Tibial nerve (tissue), 4 donors: ENCODE data around the gene LIN7A. TPM values are rescaled to one million over a fixed set of nuclear protein-coding genes. Genes with fewer than 3 reads are reported as not detected.

Experiments used
- DNase-seq, 2 donors: peaks; one replicate each; pipeline ENCODE4 v3.0.0-alpha.2; 2019; ENCODE audit warnings: low spot score in 2 of 2
- H3K27ac ChIP-seq, 4 donors: fragments of 200-600 bp; sonication (generic) in 3 of 4; one replicate each; pipeline ENCODE4 v1.5.1; 2017 to 2019; ENCODE audit warnings: mild to moderate bottlenecking in 1 of 4
- H3K27me3 ChIP-seq, 2 donors: fragments of 200-600 bp; sonication (generic) in 1 of 2; one replicate each; pipeline versions ENCODE4 v1.5.1 to v1.6.0; 2017 to 2019
- H3K36me3 ChIP-seq, 3 donors: fragments of 200-600 bp; sonication (generic); one replicate each; pipeline ENCODE4 v1.5.1; 2018 to 2019
- H3K4me1 ChIP-seq, 4 donors: fragments of 200-600 bp; sonication (generic) in 3 of 4; one replicate each; pipeline ENCODE4 v1.5.1; 2017 to 2019
- H3K4me3 ChIP-seq, 4 donors: fragments of 200-600 bp; sonication (generic) in 3 of 4; one replicate each; pipeline ENCODE4 v1.5.1; 2017 to 2019; ENCODE audit warnings: mild to moderate bottlenecking in 1 of 4, moderate library complexity in 1 of 4
- H3K9me3 ChIP-seq, 4 donors: fragments of 200-600 bp; sonication (generic) in 3 of 4; one replicate each; pipeline ENCODE4 v1.5.1; 2017 to 2019
- CTCF ChIP-seq, 5 experiments: fragments of 200-600 bp in 3 of 5; fragments of 450-650 bp in 2 of 5; sonication (generic) in 3 of 5; IDR thresholded peaks; one replicate each; pipeline ENCODE4 v1.5.1; 2016 to 2019; ENCODE audit warnings: antibody characterized with exemption in 5 of 5, mild to moderate bottlenecking in 3 of 5, moderate library complexity in 2 of 5
- EP300 ChIP-seq, 2 donors: sonication (generic); formaldehyde crosslinking; IDR thresholded peaks; one replicate each; pipeline ENCODE4 v1.6.1; 2017; ENCODE audit warnings: antibody characterized with exemption in 2 of 2, mild to moderate bottlenecking in 1 of 2
- POLR2A ChIP-seq, 2 donors: fragments of 450-650 bp; IDR thresholded peaks; one replicate each; pipeline ENCODE4 v1.6.1; 2017; ENCODE audit warnings: antibody characterized with exemption in 2 of 2, mild to moderate bottlenecking in 2 of 2, moderate library complexity in 2 of 2
- WGBS, 2 donors: methylation state at CpG; one replicate each; pipeline ENCODE4 v1.1.5; 2018; 5-methylcytosine and 5-hydroxymethylcytosine counted together
- total RNA-seq, 4 donors: library from RNA; depleted of rRNA; stranded (reverse); fragments of >200 nt; gene quantifications; one replicate each; pipeline ENCODE4 v1.1.0, GENCODE V29; 2016

The LIN7A gene
- total RNA-seq, 4 donors from 2014 or later = 6.5 to 16.8 (median 7.9) TPM

- H3K4me3 ChIP-seq = no peak overlapping the region
- H3K36me3 ChIP-seq = no peaks in the 10 kb centered on the region
- H3K27ac ChIP-seq = no peak overlapping the region
- DNase-seq = no peak
- H3K4me1 ChIP-seq = no peaks in the 10 kb centered on the region
- no peaks in the 10 kb centered on the region for H3K27me3 ChIP-seq
- no peaks in the 10 kb centered on the region for H3K9me3 ChIP-seq
- TF ChIP-seq POLR2A (IDR thresholded peaks at IDR 0.05) (no peak), CTCF (IDR thresholded peaks at IDR 0.05) (no peak), EP300 (IDR thresholded peaks at IDR 0.05) (no peak)
These were observed 35.0 kb downstream of the LIN7A start for GRCh38 chr12:80902711-80903110.

GRCh38 chr12:80901661-80902060 is 36.1 kb downstream of the LIN7A start:
- Histone ChIP-seq H3K9me3 (no peaks in the 10 kb centered on the region), H3K27ac (no peak overlapping the region), H3K27me3 (no peaks in the 10 kb centered on the region), H3K4me1 (no peaks in the 10 kb centered on the region), H3K36me3 (no peaks in the 10 kb centered on the region), H3K4me3 (no peak overlapping the region)
- DNase-seq = no peak
- TF ChIP-seq POLR2A (IDR thresholded peaks at IDR 0.05) (no peak), EP300 (IDR thresholded peaks at IDR 0.05) (no peak), CTCF (IDR thresholded peaks at IDR 0.05) (no peak)
- WGBS, 2 donors = 73 to 74% methylated on average over 1 of the region's 1 CpG

GRCh38 chr12:80895240-80895639 is 42.5 kb downstream of the LIN7A start:
- Histone ChIP-seq H3K27me3 (no peaks in the 10 kb centered on the region), H3K4me1 (peaks cover 0 to 21% (median 0%) of the 10 kb centered on the region in 4 donors), H3K9me3 (no peaks in the 10 kb centered on the region), H3K27ac (no peak overlapping the region), H3K4me3 (no peak overlapping the region), H3K36me3 (no peaks in the 10 kb centered on the region)
- WGBS, 2 donors = 71 to 80% methylated on average over 3 of the region's 3 CpGs
- DNase-seq = no peak
- TF ChIP-seq CTCF (IDR thresholded peaks at IDR 0.05) (no peak), POLR2A (IDR thresholded peaks at IDR 0.05) (no peak), EP300 (IDR thresholded peaks at IDR 0.05) (no peak)

- Histone ChIP-seq H3K4me3 (no peak overlapping the region), H3K27ac (peak overlapping the region in 1 of 4 donors; percentile 2), H3K4me1 (peaks cover 0 to 21% (median 0%) of the 10 kb centered on the region in 4 donors), H3K36me3 (no peaks in the 10 kb centered on the region), H3K9me3 (no peaks in the 10 kb centered on the region), H3K27me3 (no peaks in the 10 kb centered on the region)
- no peak for TF ChIP-seq POLR2A (IDR thresholded peaks at IDR 0.05)
- DNase-seq = no peak
- WGBS, 2 donors = 87 to 90% methylated on average over 3 of the region's 3 CpGs
These were observed 43.6 kb downstream of the LIN7A start for GRCh38 chr12:80894179-80894578.

- H3K4me1 ChIP-seq = peaks cover 0 to 21% (median 0%) of the 10 kb centered on the region in 4 donors
- DNase-seq = no peak
- TF ChIP-seq EP300 (IDR thresholded peaks at IDR 0.05) (no peak), CTCF (IDR thresholded peaks at IDR 0.05) (no peak), POLR2A (IDR thresholded peaks at IDR 0.05) (no peak)
- no peaks in the 10 kb centered on the region for H3K9me3 ChIP-seq
- peaks cover 0 to 6% (median 0%) of the 10 kb centered on the region in 3 donors for H3K36me3 ChIP-seq
- H3K4me3 ChIP-seq = no peak overlapping the region
- H3K27ac ChIP-seq = no peak overlapping the region
- 33 to 39% methylated on average over 7 of the region's 7 CpGs for WGBS, 2 donors
- no peaks in the 10 kb centered on the region for H3K27me3 ChIP-seq
These were observed 44.9 kb downstream of the LIN7A start for GRCh38 chr12:80892597-80893445.
